Measurements from ENCODE around the gene CAPZB. TPM values are rescaled to one million over a fixed set of nuclear protein-coding genes. Genes with fewer than 3 reads are reported as not detected.

CAPZB gene
- total RNA-seq, 1 donor from 2014 or later: 102 TPM

DNA sequence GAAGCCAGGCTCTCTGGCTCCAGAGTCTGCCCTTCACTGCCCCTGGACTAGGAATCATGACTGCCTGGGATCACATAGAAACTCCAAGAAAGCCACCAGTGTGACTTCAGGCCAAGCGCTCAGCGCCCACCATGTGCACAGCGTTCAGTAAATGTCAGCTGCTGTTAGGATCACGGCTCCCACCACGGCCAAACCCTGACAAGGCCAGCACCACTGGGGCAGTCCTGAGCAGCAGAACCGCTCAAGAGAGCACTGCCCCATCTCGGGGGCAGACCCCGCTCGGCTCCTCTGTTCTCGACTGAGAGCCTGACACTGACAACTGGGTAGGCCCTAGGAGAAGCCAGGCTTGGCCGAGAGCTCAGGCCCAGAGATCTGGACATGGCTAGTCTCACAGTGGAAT lies 10.0 kb downstream of the CAPZB start:
- H3K4me1 ChIP-seq: peaks cover 17 to 41% of the 10 kb centered on the region in 2 donors
- DNase-seq (ENCODE audit: low spot score in 2 of 2): no peak
- TF ChIP-seq, protein P1, sequence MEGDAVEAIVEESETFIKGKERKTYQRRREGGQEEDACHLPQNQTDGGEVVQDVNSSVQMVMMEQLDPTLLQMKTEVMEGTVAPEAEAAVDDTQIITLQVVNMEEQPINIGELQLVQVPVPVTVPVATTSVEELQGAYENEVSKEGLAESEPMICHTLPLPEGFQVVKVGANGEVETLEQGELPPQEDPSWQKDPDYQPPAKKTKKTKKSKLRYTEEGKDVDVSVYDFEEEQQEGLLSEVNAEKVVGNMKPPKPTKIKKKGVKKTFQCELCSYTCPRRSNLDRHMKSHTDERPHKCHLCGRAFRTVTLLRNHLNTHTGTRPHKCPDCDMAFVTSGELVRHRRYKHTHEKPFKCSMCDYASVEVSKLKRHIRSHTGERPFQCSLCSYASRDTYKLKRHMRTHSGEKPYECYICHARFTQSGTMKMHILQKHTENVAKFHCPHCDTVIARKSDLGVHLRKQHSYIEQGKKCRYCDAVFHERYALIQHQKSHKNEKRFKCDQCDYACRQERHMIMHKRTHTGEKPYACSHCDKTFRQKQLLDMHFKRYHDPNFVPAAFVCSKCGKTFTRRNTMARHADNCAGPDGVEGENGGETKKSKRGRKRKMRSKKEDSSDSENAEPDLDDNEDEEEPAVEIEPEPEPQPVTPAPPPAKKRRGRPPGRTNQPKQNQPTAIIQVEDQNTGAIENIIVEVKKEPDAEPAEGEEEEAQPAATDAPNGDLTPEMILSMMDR (IDR thresholded peaks at IDR 0.05): no peak
- no peaks in the 10 kb centered on the region for H3K27me3 ChIP-seq
- H3K36me3 ChIP-seq: no peaks in the 10 kb centered on the region
- H3K27ac ChIP-seq: peak overlapping the region in 1 of 2 donors; percentile 10
- H3K9me3 ChIP-seq: no peaks in the 10 kb centered on the region
- intact Hi-C loops (cut with DNase I): no loop called here
- H3K4me3 ChIP-seq: no peak overlapping the region

DNA sequence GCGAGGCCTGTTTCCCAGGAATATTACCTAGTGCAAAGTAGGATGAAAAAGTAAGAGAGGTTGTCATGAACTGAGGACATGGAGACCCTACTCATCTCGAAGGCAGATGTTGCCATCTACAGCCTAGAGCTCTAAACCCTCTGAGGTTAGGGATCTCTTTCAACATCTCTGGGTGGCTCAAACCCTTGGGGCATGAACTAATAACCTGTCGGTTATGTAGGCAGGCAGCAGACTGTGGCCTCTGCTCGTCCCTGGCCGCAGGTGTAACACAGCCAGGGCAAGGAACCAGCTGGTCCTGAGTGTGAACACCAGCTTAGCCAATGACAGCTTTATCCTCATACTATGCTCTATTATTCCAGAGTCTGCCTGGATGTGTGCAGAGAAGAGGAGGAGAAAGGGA lies 13.2 kb downstream of the CAPZB start:
- no peaks in the 10 kb centered on the region for H3K9me3 ChIP-seq

DNA sequence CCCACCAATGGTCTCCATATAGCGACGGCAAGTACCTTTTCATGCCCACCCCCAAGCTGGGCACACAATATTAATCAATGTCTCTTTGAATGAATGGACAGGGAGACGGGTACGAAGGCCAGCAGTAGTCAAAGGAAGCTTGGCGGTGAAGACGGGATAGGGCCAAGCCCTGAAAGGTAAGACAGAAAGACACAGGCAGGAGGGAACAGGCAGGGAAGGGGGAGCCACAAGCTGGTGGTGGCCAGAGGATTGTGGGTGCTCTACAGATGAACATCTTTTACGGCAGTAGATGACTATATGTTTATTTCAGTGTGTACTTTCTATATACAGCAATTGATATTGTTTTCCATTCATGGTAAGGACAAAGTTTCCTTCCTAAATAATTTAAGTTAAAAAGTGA lies 16.3 kb downstream of the CAPZB start:
- H3K27me3 ChIP-seq: no peaks in the 10 kb centered on the region
- H3K27ac ChIP-seq: peak overlapping the region; percentile 68 to 72
- H3K36me3 ChIP-seq: no peaks in the 10 kb centered on the region
- peaks cover 0 to 31% of the 10 kb centered on the region in 2 donors for H3K4me1 ChIP-seq
- no peaks in the 10 kb centered on the region for H3K9me3 ChIP-seq
- TF ChIP-seq, protein P1 (IDR thresholded peaks at IDR 0.05): no peak
- H3K4me3 ChIP-seq: no peak overlapping the region
- intact Hi-C loops (cut with DNase I): no loop called here
- DNase-seq (ENCODE audit: low spot score in 2 of 2): no peak

More for the DNA sequence above, 13.2 kb downstream of the CAPZB start:
- no peak overlapping the region for H3K4me3 ChIP-seq
- TF ChIP-seq, protein P1 (IDR thresholded peaks at IDR 0.05): no peak
- no peak overlapping the region for H3K27ac ChIP-seq
- H3K27me3 ChIP-seq: no peaks in the 10 kb centered on the region
- intact Hi-C loops (cut with DNase I): no loop called here
- DNase-seq (ENCODE audit: low spot score in 2 of 2): no peak
- no peaks in the 10 kb centered on the region for H3K36me3 ChIP-seq
- H3K4me1 ChIP-seq: peaks cover 4 to 40% of the 10 kb centered on the region in 2 donors

DNA sequence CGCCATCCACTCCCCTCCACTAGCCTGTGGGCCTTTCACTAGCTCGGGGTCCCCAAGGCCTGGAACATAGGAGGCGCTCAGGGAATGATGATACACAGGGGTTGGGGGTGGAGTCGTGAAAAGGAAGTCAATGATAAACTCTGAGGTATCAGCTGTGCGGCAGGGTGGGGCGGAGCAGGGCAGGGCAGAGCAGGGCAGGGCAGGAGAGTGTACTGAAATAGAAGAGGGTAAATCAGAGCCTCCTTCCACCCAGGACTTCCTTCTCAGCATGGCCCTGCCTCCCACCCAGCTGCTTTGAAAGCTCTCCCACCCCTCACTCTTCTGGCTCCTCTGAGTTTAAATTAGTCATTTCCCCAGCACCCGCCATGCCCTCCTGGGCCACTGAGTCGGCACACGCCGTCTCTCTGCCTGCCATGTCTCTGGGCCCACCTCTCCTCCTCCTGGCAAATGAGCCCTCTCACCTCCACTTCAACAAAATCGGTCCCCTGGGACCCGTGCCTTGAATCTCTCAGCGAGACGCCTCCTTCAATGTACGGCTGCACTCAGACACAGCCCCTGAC lies 16.9 kb downstream of the CAPZB start:
- H3K4me3 ChIP-seq: no peak overlapping the region
- peaks cover 0 to 32% of the 10 kb centered on the region in 2 donors for H3K4me1 ChIP-seq
- no peaks in the 10 kb centered on the region for H3K9me3 ChIP-seq
- intact Hi-C loops (cut with DNase I): no loop called here
- H3K27ac ChIP-seq: peak overlapping the region; percentile 68 to 72
- no peaks in the 10 kb centered on the region for H3K36me3 ChIP-seq
- TF ChIP-seq, protein P1 (IDR thresholded peaks at IDR 0.05): no peak
- no peaks in the 10 kb centered on the region for H3K27me3 ChIP-seq
- DNase-seq (ENCODE audit: low spot score in 2 of 2): no peak

DNA sequence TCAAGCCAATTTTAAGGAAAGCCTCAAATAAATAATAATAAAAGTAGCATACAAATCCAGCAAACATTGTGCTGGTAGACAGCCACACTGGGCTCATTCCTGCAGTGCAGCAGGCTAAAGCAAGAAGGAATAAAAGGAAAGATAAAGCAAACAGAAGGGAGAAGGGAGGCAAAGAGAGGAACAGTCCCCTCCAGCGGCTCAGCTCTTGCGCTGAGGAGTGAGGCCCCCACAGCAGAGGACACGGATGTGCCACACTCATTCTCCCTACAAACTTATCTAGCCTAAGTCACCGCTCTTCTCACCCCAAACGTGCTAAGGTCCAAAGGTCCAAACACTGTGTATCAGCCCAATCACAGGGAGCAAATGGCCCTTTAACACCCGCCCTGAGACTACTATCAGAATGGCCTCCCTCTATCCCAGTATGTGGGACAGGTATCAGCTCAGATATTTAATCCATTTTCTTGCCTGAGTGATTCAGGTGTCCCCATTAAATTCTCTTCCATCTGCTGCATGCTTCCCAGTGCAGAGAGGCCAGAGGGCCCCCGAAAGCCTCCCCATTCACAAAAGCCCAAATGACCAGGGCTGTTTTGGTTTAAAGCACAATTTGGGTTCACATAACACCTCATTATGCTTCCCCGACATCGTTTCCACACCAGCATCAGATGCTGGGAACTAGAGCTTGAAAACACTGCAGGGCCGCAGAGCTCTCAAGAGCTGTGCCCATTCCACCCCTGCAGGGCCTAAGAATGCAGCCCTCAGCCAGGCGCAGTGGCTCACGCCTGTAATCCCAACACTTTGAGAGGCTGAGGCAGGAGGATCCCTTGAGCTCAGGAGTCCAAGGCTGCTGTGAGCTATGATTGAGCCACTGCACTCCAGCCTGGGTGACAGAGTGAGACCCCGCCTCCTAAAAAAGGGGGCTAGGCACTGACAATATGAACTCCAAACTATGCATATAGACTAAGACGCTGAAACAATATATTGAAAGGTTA lies 17.8 kb downstream of the CAPZB start:
- TF ChIP-seq, protein P1 (IDR thresholded peaks at IDR 0.05): no peak
- H3K4me1 ChIP-seq: peaks cover 0 to 41% of the 10 kb centered on the region in 2 donors

More for the DNA sequence above, 17.8 kb downstream of the CAPZB start:
- no peak for DNase-seq (ENCODE audit: low spot score in 2 of 2)
- intact Hi-C loops (cut with DNase I): no loop called here
- Histone ChIP-seq H3K4me3 (no peak overlapping the region), H3K9me3 (no peaks in the 10 kb centered on the region), H3K36me3 (no peaks in the 10 kb centered on the region), H3K27ac (peak overlapping the region in 1 of 2 donors; percentile 68), H3K27me3 (no peaks in the 10 kb centered on the region)
